ENCODE data around the gene PIEZO1.

DNA sequence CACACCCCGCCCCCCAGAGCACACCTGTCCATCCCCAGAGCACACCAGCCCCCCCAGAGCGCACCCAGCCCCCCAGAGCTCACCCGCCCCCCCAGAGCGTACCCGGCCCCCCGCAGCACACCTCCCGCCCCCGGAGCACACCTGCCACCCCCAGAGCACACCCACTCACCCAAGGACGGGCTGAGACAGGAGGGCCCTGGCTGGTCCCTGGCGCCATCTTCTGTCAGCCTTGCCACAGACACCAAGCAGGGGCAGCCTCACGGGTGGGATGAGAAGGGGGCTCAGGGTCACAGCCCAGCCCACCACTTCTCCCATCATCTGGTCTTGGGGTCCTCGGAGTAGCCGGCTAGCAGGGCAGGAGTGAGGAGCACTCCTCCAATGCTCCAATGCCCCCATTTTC, 31.8 kb downstream of the PIEZO1 start:
- TF ChIP-seq POLR2A (IDR thresholded peaks at IDR 0.05; ENCODE audit: extremely low read depth, insufficient read length), result no peak
- TF ChIP-seq MAX (IDR thresholded peaks at IDR 0.05; ENCODE audit: low read depth, low read length), result no peak
- TF ChIP-seq CTCF (IDR thresholded peaks at IDR 0.05; ENCODE audit: low read depth, low read length), result no peak
